IPS-NIHi7 (cell line): ENCODE measurements around the gene RPTOR.
A peak's percentile ranks its signal among the peaks of the same experiment; 100 is the strongest.
"Not testable (repeated sequence)": the region's sequence is repeated elsewhere in the genome, so short reads cannot be mapped to it uniquely, and the experiment has no call there.

Experiments used
- DNase-seq: peaks from one replicate; pipeline ENCODE4 v3.0.0; 2012; ENCODE audit warnings: mixed read lengths; ENCODE audit errors: extremely low spot score

The RPTOR gene

GRCh38 chr17:80743181-80743771 is 198.6 kb downstream of the RPTOR start:
- no peak for DNase-seq

- not testable (repeated sequence) for DNase-seq
Observed at GRCh38 chr17:80743973-80744372, 199.3 kb downstream of the RPTOR start.

GRCh38 chr17:80744725-80745124 is 200.1 kb downstream of the RPTOR start:
- not testable (repeated sequence) for DNase-seq

GRCh38 chr17:80745183-80745582 is 200.5 kb downstream of the RPTOR start:
- no peak for DNase-seq

- no peak for DNase-seq
Observed at GRCh38 chr17:80746262-80746935, 201.8 kb downstream of the RPTOR start.

- DNase-seq: no peak
Observed at GRCh38 chr17:80747469-80747868, 202.8 kb downstream of the RPTOR start.

GRCh38 chr17:80749611-80750010 is 205.0 kb downstream of the RPTOR start:
- no peak for DNase-seq

- DNase-seq: no peak
Observed at GRCh38 chr17:80750263-80750662, 205.6 kb downstream of the RPTOR start.

GRCh38 chr17:80751070-80751945 is 206.7 kb downstream of the RPTOR start:
- no peak for DNase-seq

GRCh38 chr17:80751946-80752581 is 207.4 kb downstream of the RPTOR start:
- DNase-seq: no peak

GRCh38 chr17:80753685-80754345 is 209.2 kb downstream of the RPTOR start:
- no peak for DNase-seq

GRCh38 chr17:80754846-80755245 is 210.2 kb downstream of the RPTOR start:
- no peak for DNase-seq

- DNase-seq: peak; percentile 73
Observed at GRCh38 chr17:80755650-80756405, 211.2 kb downstream of the RPTOR start.

GRCh38 chr17:80758481-80759376 is 214.1 kb downstream of the RPTOR start:
- no peak for DNase-seq

GRCh38 chr17:80759377-80759673 is 214.7 kb downstream of the RPTOR start:
- no peak for DNase-seq

GRCh38 chr17:80760511-80760911 is 215.9 kb downstream of the RPTOR start:
- no peak for DNase-seq

GRCh38 chr17:80761110-80761871 is 216.7 kb downstream of the RPTOR start:
- no peak for DNase-seq

- no peak for DNase-seq
Observed at GRCh38 chr17:80762076-80762475, 217.4 kb downstream of the RPTOR start.

GRCh38 chr17:80763293-80763867 is 218.7 kb downstream of the RPTOR start:
- DNase-seq: no peak
